IMR-90 (cell line): ENCODE data around the gene MGAT3. TPM values are rescaled to one million over a fixed set of nuclear protein-coding genes. Genes with fewer than 3 reads are reported as not detected.

Experiments
- ATAC-seq: fragments of 200-7000 bp; cut with Tn5 transposase; 2 replicates; pipeline ENCODE4 v1.9.1; 2020; ENCODE audit warnings: low read depth, mild to moderate bottlenecking, moderate library complexity
- BruUV-seq: library from RNA; stranded (reverse); fragments of 400-500 nt; replicated peaks from 2 replicates; lab custom pipeline; 2021; lab: Mats Ljungman, UMichigan
- CTCF ChIA-PET: fragments of 300-600 bp; formaldehyde crosslinking; extraction: SDS; loops from one replicate; lab custom pipeline; 2021; ENCODE audit warnings: antibody characterized with exemption; lab: Yijun Ruan, JAX
- POLR2A ChIA-PET: fragments of 300-600 bp; sonication (Branson Sonifier 250); formaldehyde crosslinking; loops from one replicate; lab custom pipeline; 2022; ENCODE audit warnings: antibody characterized with exemption; ENCODE audit not compliant: unreplicated experiment; lab: Charles Lee
- DNase-seq: peaks from one replicate; pipeline ENCODE4 v3.0.0; 2013
- H2AFZ ChIP-seq: replicated peaks from 2 replicates; pipeline ENCODE3; 2013; ENCODE audit warnings: low read length, mild to moderate bottlenecking; ENCODE audit not compliant: poor library complexity
- H2AK5ac ChIP-seq: 2 replicates; pipeline ENCODE4 v1.6.1; 2013; ENCODE audit warnings: low read depth, low read length, inconsistent platforms
- H2AK9ac ChIP-seq: replicated peaks from 2 replicates; pipeline ENCODE3; 2013; ENCODE audit warnings: mild to moderate bottlenecking, low read depth, low read length, moderate library complexity; ENCODE audit not compliant: poor library complexity
- H2BK120ac ChIP-seq: 2 replicates; pipeline ENCODE4 v1.6.1; 2013; ENCODE audit warnings: low read depth, low read length, inconsistent platforms
- H2BK15ac ChIP-seq: 3 replicates; pipeline ENCODE4 v1.6.1; 2013; ENCODE audit warnings: low read depth, low read length, inconsistent platforms
- H2BK20ac ChIP-seq: 2 replicates; pipeline ENCODE4 v1.6.1; 2013; ENCODE audit warnings: low read depth, mild to moderate bottlenecking, inconsistent platforms, low read length, moderate library complexity
- H2BK5ac ChIP-seq: 2 replicates; pipeline ENCODE4 v1.6.1; 2013; ENCODE audit warnings: mild to moderate bottlenecking, low read depth, low read length, inconsistent platforms; ENCODE audit not compliant: poor library complexity, severe bottlenecking
- H3K14ac ChIP-seq: replicated peaks from 2 replicates; pipeline ENCODE4 v1.6.1; 2013; ENCODE audit warnings: low read depth, low read length, inconsistent platforms
- H3K18ac ChIP-seq: 2 replicates; pipeline ENCODE4 v1.6.1; 2013; ENCODE audit warnings: low read depth, low read length, control low read depth
- H3K23ac ChIP-seq: 2 replicates; pipeline ENCODE4 v1.6.1; 2013; ENCODE audit warnings: low read depth, low read length, inconsistent platforms
- H3K27ac ChIP-seq: 2 replicates; pipeline ENCODE4 v1.5.1; 2013; ENCODE audit warnings: mild to moderate bottlenecking, control low read depth, low read length; ENCODE audit not compliant: insufficient read depth
- H3K27me3 ChIP-seq: 2 replicates; pipeline ENCODE4 v1.6.1; 2013; ENCODE audit warnings: low read length; ENCODE audit not compliant: control insufficient read depth, insufficient read depth
- H3K36me3 ChIP-seq: 2 replicates; pipeline ENCODE4 v1.6.1; 2013; ENCODE audit warnings: low read length, mixed read lengths; ENCODE audit not compliant: control insufficient read depth, insufficient read depth
- H3K4ac ChIP-seq: 2 replicates; pipeline ENCODE4 v1.6.1; 2013; ENCODE audit warnings: low read depth, low read length, inconsistent platforms
- H3K4me1 ChIP-seq: 2 replicates; pipeline ENCODE4 v1.6.1; 2013; ENCODE audit warnings: low read length, mixed read lengths; ENCODE audit not compliant: control insufficient read depth, insufficient read depth
- H3K4me2 ChIP-seq: 2 replicates; pipeline ENCODE4 v1.6.1; 2013; ENCODE audit warnings: low read depth, mild to moderate bottlenecking, control low read depth, low read length, moderate library complexity
- H3K4me3 ChIP-seq: 2 replicates; pipeline ENCODE4 v1.5.1; 2013; ENCODE audit warnings: low read depth, mild to moderate bottlenecking, control low read depth, low read length, moderate library complexity; ENCODE audit not compliant: insufficient read depth
- H3K56ac ChIP-seq: 2 replicates; pipeline ENCODE4 v1.6.1; 2013; ENCODE audit warnings: low read length, inconsistent platforms; ENCODE audit not compliant: insufficient read depth; ENCODE audit errors: extremely low read depth
- H3K79me1 ChIP-seq, 2 experiments: 2 replicates each; pipeline ENCODE4 v1.6.1; 2013; ENCODE audit warnings: low read length in 2 of 2, inconsistent platforms in 1 of 2, low read depth in 1 of 2
- H3K9ac ChIP-seq: 2 replicates; pipeline ENCODE4 v1.6.1; 2013; ENCODE audit warnings: low read depth, low read length, control low read depth
- H3K9me1 ChIP-seq: 2 replicates; pipeline ENCODE4 v1.6.1; 2013; ENCODE audit warnings: low read length, inconsistent platforms; ENCODE audit not compliant: insufficient read depth
- H3K9me3 ChIP-seq: 2 replicates; pipeline ENCODE4 v1.6.1; 2013; ENCODE audit warnings: low read length; ENCODE audit not compliant: control insufficient read depth, insufficient read depth
- H4K20me1 ChIP-seq: 2 replicates; pipeline ENCODE4 v1.6.1; 2013; ENCODE audit warnings: low read length, inconsistent platforms; ENCODE audit not compliant: insufficient read depth
- H4K5ac ChIP-seq: 2 replicates; pipeline ENCODE4 v1.6.1; 2013; ENCODE audit warnings: mild to moderate bottlenecking, low read depth, low read length, control low read depth
- H4K8ac ChIP-seq, 2 experiments: 2 replicates each; pipeline ENCODE4 v1.6.1; 2013; ENCODE audit warnings: low read depth in 2 of 2, low read length in 2 of 2, control low read depth in 1 of 2, inconsistent platforms in 1 of 2
- H4K91ac ChIP-seq: 2 replicates; pipeline ENCODE4 v1.6.1; 2013; ENCODE audit warnings: low read depth, low read length, inconsistent platforms; ENCODE audit not compliant: insufficient read depth
- ELK1 ChIP-seq: fragments of 150-350 bp; IDR thresholded peaks from 2 replicates; pipeline ENCODE4 v1.6.1; 2016; ENCODE audit warnings: low read depth, mild to moderate bottlenecking, low read length, moderate library complexity, borderline replicate concordance
- MAFK ChIP-seq: IDR thresholded peaks from 2 replicates; pipeline ENCODE4 v1.6.1; 2012; ENCODE audit warnings: low read depth, low read length, improper control_type of control experiment
- MXI1 ChIP-seq: IDR thresholded peaks from 2 replicates; pipeline ENCODE4 v1.6.1; 2012; ENCODE audit warnings: low read depth, mild to moderate bottlenecking, low read length, moderate library complexity, borderline replicate concordance
- NFE2L2 ChIP-seq: fragments of 150-350 bp; IDR thresholded peaks from 2 replicates; pipeline ENCODE4 v1.6.1; 2016; ENCODE audit warnings: low read depth, mild to moderate bottlenecking, low read length
- POLR2A ChIP-seq: IDR thresholded peaks from 2 replicates; pipeline ENCODE4 v1.6.1; 2012; ENCODE audit warnings: mild to moderate bottlenecking, low read depth, low read length
- WGBS, 2 experiments: methylation state at CpG; one replicate each; pipeline versions ENCODE4 v1.1.5 to v1.1.7; 2013; ENCODE audit warnings: missing lambda C conversion rate in 2 of 2; ENCODE audit not compliant: insufficient read length in 1 of 2; ENCODE audit errors: extremely low coverage in 2 of 2; 5-methylcytosine and 5-hydroxymethylcytosine counted together
- dilution Hi-C: fragments of 300-500 bp; cut with HindIII; formaldehyde crosslinking; loops from one replicate; pipeline ENCODE4 v1.14.3; 2018; ENCODE audit warnings: low sequenced_read_pairs; ENCODE audit not compliant: unreplicated experiment
- in situ Hi-C: fragments of 300-500 bp; cut with MboI; formaldehyde crosslinking; loops from 3 replicates; pipeline ENCODE4 v1.14.3; 2019; ENCODE audit warnings: low sequenced_read_pairs, inconsistent platforms, mixed read lengths
- intact Hi-C: fragments of 100-400 bp; cut with micrococcal nuclease; formaldehyde crosslinking; loops from 2 replicates; pipeline ENCODE4 v1.10.0; 2022
- polyA plus RNA-seq, 3 experiments: library from polyadenylated mRNA; depleted of rRNA; stranded (reverse); fragments of >200 nt; gene quantifications; 2 replicates each; pipeline ENCODE4 v1.2.3, GENCODE V29; 2012; ENCODE audit warnings: low replicate concordance in 1 of 3
- total RNA-seq: library from RNA; depleted of rRNA; stranded (reverse); fragments of >200 nt; gene quantifications from 2 replicates; pipeline ENCODE4 v1.2.3, GENCODE V29; 2012

Gene MGAT3
- total and polyA plus RNA-seq, 2 of the 4 experiments (the other 2 are of a cell fraction) = 0.36 to 1.1 TPM

- H3K9me3 ChIP-seq = no peaks in the 10 kb centered on the region
- no peak for TF ChIP-seq ELK1
- no peak for TF ChIP-seq POLR2A
- no peak for TF ChIP-seq NFE2L2
- no peak for TF ChIP-seq MAFK
- no peak for TF ChIP-seq MXI1
- peaks cover 9% of the 10 kb centered on the region; the same call in 1 of the 2 replicates for H4K20me1 ChIP-seq
- no peak overlapping the region for H2BK120ac ChIP-seq
- H3K14ac ChIP-seq = no peak overlapping the region
- H3K36me3 ChIP-seq = peaks cover 3% of the 10 kb centered on the region; the same call in 1 of the 2 replicates
- no peak overlapping the region for H3K4me2 ChIP-seq
- ChIA-PET CTCF (interaction anchor here (0.5 to 4.0 kb wide), 6 partner anchors 8 to 508 kb away, joined by 3 to 29 read pairs (median 5); no protein-coding TSS in a partner anchor), POLR2A (interaction anchor here (0.5 to 1.0 kb wide), 2 partner anchors 9 to 501 kb away, joined by 4 to 5 read pairs; no protein-coding TSS in a partner anchor)
- no peak overlapping the region for H3K4ac ChIP-seq
- DNase-seq = no peak
- dilution Hi-C loops (no loop called here), intact Hi-C loops (loop anchor here (2.0 to 10.0 kb wide), 2 partner anchors 639 to 813 kb away; partner anchors contain the start of gene TNRC6B), in situ Hi-C loops (loop anchor here (5.0 to 10.0 kb wide), 3 partner anchors 492 to 809 kb away; partner anchors contain the start of gene ADSL)
- H4K91ac ChIP-seq = no peak overlapping the region
- H4K5ac ChIP-seq = no peak overlapping the region
- no peak for ATAC-seq
- peaks cover 11% of the 10 kb centered on the region for H3K27me3 ChIP-seq
- no peak overlapping the region for H3K9ac ChIP-seq
- peaks cover 17 to 21% of the 10 kb centered on the region in 2 experiments for H3K79me1 ChIP-seq
- H3K56ac ChIP-seq = no peak overlapping the region
- no peak overlapping the region for H2AK9ac ChIP-seq
- no peak overlapping the region for H2AK5ac ChIP-seq
- H3K4me3 ChIP-seq = no peak overlapping the region
- H2AFZ ChIP-seq = peak overlapping the region; percentile 96
- H3K27ac ChIP-seq = no peak overlapping the region
- no peak overlapping the region for H3K18ac ChIP-seq
- H2BK20ac ChIP-seq = no peak overlapping the region
- no peak overlapping the region for H2BK15ac ChIP-seq
- BruUV-seq = no TSS peak
- H4K8ac ChIP-seq = no peak overlapping the region
- no peaks in the 10 kb centered on the region for H3K9me1 ChIP-seq
- H3K23ac ChIP-seq = no peak overlapping the region
- no peak overlapping the region for H2BK5ac ChIP-seq
- peaks cover 7% of the 10 kb centered on the region for H3K4me1 ChIP-seq
- 50% methylated on average over 2 of the region's 13 CpGs; no CpG with 5 or more reads in 1 of the 2 experiments for whole genome bisulfite sequencing, 2 experiments
These were observed 78.5 kb downstream of the MGAT3 start for GRCh38 chr22:39535357-39535725.
